Measurements from ENCODE around the gene CCL11.
A peak's percentile ranks its signal among the peaks of the same experiment; 100 is the strongest.

Gene CCL11

DNA sequence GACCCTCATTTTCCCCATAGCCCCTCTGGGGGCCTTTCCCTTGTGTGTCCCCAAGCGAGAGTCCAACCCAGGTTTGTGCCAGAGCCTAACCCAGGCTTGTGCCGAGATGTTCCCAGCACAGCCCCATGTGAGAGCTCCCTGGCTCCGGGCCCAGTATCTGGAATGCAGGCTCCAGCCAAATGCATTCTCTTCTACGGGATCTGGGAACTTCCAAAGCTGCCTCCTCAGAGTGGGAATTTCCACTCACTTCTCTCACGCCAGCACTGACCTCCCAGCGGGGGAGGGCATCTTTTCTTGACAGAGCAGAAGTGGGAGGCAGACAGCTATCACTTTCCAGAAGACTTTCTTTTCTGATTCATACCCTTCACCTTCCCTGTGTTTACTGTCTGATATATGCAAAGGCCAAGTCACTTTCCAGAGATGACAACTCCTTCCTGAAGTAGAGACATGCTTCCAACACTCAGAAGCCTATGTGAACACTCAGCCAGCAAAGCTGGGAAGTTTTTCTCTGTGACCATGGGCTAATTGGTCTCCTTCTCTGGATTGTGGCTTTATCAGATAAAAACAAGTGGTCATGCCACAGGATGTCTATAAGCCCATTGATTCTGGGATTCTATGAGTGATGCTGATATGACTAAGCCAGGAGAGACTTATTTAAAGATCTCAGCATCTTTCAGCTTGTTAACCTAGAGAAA lies 33.0 kb upstream of the CCL11 start:
- no peak for ATAC-seq
- H3K4me1 Mint-ChIP-seq: peaks cover 9% of the 10 kb centered on the region
- no peaks in the 10 kb centered on the region for H3K9me3 Mint-ChIP-seq
- no peak overlapping the region for H3K4me3 Mint-ChIP-seq
- H3K27ac Mint-ChIP-seq: peak overlapping the region in 1 of 2 donors; percentile 35
- H3K27me3 Mint-ChIP-seq: peaks cover 48% of the 10 kb centered on the region
- DNase-seq: no peak

DNA sequence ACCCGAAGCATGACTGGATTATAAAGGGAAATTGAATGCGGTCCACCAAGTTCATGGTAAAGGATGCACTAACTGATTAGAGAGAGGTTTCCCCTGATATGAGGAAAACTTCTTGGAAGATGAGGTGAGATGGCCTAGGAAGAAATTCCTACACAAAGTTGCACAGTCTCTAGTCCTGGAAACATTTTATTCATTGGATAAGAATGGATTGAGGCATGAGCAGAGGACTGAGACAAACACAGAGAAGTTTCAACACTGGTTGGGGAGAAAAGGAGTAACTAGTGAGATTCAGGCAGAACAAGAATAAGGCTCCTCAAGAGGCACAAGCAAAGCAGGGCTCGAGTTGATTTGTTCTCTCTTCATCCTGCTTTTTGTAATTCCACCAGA lies 32.4 kb upstream of the CCL11 start:
- no peak for DNase-seq
- Mint-ChIP-seq H3K4me3 (no peak overlapping the region), H3K27me3 (peaks cover 53% of the 10 kb centered on the region), H3K4me1 (peaks cover 9% of the 10 kb centered on the region), H3K9me3 (no peaks in the 10 kb centered on the region), H3K27ac (peak overlapping the region in 1 of 2 donors; percentile 35)
- ATAC-seq: no peak

DNA sequence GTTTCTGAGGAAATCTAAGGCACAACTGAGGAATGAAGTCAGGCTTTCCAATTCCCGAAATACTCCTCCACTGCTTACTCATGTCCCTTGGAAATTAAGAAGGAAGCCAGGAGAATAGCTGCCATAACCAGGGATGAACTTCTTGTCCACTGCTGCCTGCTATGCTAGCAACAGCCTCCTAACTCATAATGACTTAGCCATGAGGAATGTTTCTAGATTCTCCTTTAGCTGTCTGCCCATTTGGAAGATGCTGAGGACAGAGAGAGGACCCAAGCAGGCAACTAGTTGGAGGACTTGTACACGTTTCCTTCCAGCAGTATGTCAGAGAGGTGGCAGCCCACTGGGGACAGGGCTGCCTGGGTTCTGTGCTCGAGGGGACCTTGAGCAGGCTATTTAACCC lies 31.4 kb upstream of the CCL11 start:
- H3K27ac Mint-ChIP-seq: no peak overlapping the region
- peaks cover 58% of the 10 kb centered on the region for H3K27me3 Mint-ChIP-seq
- DNase-seq (no peak), ATAC-seq (no peak)
- H3K9me3 Mint-ChIP-seq: no peaks in the 10 kb centered on the region
- peaks cover 9% of the 10 kb centered on the region for H3K4me1 Mint-ChIP-seq
- H3K4me3 Mint-ChIP-seq: no peak overlapping the region

DNA sequence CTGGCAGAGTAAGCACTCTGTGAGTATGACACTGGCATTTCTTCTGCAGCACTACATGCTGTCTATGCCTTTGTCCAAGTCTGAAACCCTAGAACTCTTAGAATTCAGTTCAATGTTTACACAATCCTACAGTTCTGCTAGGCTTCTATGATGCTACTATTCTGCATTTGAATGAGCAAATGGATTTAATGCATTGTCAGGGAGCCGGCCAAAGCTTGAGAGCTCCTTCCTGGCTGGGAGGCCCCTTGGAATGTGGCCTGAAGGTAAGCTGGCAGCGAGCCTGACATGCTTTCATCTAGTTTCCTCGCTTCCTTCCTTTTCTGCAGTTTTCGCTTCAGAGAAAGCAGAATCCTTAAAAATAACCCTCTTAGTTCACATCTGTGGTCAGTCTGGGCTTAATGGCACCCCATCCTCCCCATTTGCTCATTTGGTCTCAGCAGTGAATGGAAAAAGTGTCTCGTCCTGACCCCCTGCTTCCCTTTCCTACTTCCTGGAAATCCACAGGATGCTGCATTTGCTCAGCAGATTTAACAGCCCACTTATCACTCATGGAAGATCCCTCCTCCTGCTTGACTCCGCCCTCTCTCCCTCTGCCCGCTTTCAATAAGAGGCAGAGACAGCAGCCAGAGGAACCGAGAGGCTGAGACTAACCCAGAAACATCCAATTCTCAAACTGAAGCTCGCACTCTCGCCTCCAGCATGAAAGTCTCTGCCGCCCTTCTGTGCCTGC lies 30.7 kb upstream of the CCL11 start, which contains the start of gene CCL2:
Gene CCL2, plus strand, starts transcription at position 635 of the 730 bp plus-strand sequence. Its CDS starts 65 bp downstream, at position 700.
- Mint-ChIP-seq H3K9me3 (no peaks in the 10 kb centered on the region), H3K4me1 (peaks cover 9% of the 10 kb centered on the region), H3K27ac (peak within 1 kb of the TSS in 1 of 2 donors; percentile 49), H3K4me3 (peak within 1 kb of the TSS in 1 of 2 donors; percentile 20), H3K27me3 (peaks cover 58% of the 10 kb centered on the region)
- no peak for ATAC-seq
- DNase-seq: no peak

DNA sequence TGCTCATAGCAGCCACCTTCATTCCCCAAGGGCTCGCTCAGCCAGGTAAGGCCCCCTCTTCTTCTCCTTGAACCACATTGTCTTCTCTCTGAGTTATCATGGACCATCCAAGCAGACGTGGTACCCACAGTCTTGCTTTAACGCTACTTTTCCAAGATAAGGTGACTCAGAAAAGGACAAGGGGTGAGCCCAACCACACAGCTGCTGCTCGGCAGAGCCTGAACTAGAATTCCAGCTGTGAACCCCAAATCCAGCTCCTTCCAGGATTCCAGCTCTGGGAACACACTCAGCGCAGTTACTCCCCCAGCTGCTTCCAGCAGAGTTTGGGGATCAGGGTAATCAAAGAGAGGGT lies 30.2 kb upstream of the CCL11 start:
- H3K27me3 Mint-ChIP-seq: peaks cover 63% of the 10 kb centered on the region

DNA sequence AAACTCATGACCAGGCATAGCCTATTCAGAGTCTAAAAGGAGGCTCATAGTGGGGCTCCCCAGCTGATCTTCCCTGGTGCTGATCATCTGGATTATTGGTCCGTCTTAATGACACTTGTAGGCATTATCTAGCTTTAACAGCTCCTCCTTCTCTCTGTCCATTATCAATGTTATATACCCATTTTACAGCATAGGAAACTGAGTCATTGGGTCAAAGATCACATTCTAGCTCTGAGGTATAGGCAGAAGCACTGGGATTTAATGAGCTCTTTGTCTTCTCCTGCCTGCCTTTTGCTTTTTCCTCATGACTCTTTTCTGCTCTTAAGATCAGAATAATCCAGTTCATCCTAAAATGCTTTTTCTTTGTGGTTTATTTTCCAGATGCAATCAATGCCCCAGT lies 29.7 kb upstream of the CCL11 start:
- Mint-ChIP-seq H3K4me1 (peaks cover 9% of the 10 kb centered on the region), H3K27me3 (peaks cover 64% of the 10 kb centered on the region), H3K27ac (no peak overlapping the region), H3K4me3 (no peak overlapping the region), H3K9me3 (no peaks in the 10 kb centered on the region)
- ATAC-seq (no peak), DNase-seq (no peak)

More for the DNA sequence above, 30.2 kb upstream of the CCL11 start:
- Mint-ChIP-seq H3K27ac (peak overlapping the region in 1 of 2 donors; percentile 49), H3K9me3 (no peaks in the 10 kb centered on the region), H3K4me1 (peaks cover 9% of the 10 kb centered on the region), H3K4me3 (peak overlapping the region in 1 of 2 donors; percentile 20)
- ATAC-seq (no peak), DNase-seq (no peak)

DNA sequence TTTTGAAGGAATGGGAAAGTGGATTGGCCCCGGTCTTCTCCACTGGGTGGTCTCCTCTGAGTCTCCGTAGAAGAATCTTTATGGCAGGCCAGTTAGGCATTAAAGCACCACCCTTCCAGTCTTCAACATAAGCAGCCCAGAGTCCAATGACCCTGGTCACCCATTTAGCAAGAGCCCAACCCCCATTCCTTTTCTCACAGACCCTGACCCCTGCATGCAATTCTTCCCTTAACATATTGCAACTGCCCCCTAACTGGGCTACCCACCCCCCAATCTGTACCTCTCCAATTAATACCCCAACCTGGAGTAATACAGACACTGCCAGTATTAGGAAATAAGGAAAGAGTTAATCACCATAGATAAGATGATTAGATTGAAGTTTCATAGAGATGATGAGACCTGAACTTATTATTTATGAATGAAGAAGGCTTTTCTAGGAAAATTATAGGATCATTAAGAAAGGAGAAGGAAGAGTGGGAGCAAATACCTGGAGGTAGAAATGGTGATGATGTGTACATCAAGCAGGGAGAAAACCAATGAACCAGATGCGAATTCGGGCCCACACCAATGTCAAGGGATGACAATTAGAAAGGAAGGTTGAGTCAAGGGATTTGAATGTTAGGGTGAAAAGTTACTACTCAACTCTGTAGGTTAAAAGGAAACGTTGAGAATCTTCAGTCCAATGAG lies 28.1 kb upstream of the CCL11 start:
- Mint-ChIP-seq H3K27ac (peak overlapping the region in 1 of 2 donors; percentile 68), H3K4me3 (no peak overlapping the region), H3K4me1 (peaks cover 9% of the 10 kb centered on the region), H3K9me3 (no peaks in the 10 kb centered on the region), H3K27me3 (peaks cover 64% of the 10 kb centered on the region)
- ATAC-seq: no peak
- DNase-seq: no peak

DNA sequence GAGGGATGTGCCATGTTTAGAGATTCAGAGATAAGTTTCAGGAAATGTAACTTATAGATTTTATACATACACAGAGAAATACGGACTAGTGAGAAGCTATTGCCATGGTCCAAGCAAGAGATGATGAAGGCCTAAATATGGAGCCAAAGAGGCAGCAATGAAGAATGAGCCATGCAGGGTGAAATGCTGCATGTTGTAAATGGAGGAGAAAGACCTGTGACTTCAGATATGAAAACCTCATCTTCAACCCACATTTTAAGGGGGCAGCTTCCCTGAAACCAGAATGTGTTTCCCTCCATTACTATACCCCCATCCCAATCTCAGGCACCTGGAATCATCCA lies 27.6 kb upstream of the CCL11 start:
- Mint-ChIP-seq H3K4me3 (no peak overlapping the region), H3K9me3 (no peaks in the 10 kb centered on the region), H3K27ac (no peak overlapping the region), H3K27me3 (peaks cover 59% of the 10 kb centered on the region), H3K4me1 (peaks cover 9% of the 10 kb centered on the region)
- ATAC-seq: no peak
- no peak for DNase-seq

DNA sequence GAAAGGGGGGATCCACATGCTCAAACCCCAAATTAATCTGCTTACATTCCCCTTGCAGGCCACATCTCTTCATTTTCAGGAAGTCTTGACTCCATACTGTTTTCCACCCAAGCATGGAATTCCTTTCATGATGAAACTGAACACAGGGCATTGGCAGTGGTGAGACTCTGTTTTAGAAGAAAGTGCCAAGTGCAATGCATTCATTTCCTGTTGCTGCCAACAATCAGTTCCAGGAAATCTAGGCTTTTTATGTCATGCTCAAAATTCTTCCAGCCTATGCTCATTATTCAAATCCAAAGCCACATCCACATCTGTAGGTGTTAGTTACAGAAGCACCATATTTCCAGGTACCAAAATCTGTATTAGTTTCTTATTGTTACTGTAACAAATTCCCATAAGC lies 26.4 kb upstream of the CCL11 start:
- H3K27me3 Mint-ChIP-seq: peaks cover 50% of the 10 kb centered on the region
- H3K4me3 Mint-ChIP-seq: no peak overlapping the region
- H3K27ac Mint-ChIP-seq: no peak overlapping the region
- DNase-seq (no peak), ATAC-seq (no peak)
- H3K4me1 Mint-ChIP-seq: peaks cover 9% of the 10 kb centered on the region
- no peaks in the 10 kb centered on the region for H3K9me3 Mint-ChIP-seq

DNA sequence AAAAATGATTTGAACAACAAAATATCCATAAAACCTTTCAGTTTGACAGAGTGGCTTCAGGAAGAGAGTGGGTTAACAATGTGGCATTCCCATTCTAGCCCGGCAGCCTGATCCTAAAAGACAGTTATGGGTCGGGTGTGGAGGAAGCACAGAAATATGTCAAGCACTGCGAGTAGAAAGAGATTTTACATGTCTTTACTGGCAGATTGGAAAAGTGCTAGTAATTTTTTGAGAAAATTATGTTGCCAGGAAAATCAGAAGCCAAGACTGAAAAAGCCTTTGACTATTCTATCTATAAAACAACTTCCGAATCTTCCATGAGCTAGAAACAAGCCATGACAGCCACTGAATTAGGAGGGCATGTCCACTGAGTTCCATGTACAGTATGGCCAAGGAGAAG lies 24.7 kb upstream of the CCL11 start:
- Mint-ChIP-seq H3K4me1 (no peaks in the 10 kb centered on the region), H3K27ac (no peak overlapping the region), H3K27me3 (peaks cover 51% of the 10 kb centered on the region), H3K4me3 (no peak overlapping the region), H3K9me3 (no peaks in the 10 kb centered on the region)
- ATAC-seq (no peak), DNase-seq (no peak)

DNA sequence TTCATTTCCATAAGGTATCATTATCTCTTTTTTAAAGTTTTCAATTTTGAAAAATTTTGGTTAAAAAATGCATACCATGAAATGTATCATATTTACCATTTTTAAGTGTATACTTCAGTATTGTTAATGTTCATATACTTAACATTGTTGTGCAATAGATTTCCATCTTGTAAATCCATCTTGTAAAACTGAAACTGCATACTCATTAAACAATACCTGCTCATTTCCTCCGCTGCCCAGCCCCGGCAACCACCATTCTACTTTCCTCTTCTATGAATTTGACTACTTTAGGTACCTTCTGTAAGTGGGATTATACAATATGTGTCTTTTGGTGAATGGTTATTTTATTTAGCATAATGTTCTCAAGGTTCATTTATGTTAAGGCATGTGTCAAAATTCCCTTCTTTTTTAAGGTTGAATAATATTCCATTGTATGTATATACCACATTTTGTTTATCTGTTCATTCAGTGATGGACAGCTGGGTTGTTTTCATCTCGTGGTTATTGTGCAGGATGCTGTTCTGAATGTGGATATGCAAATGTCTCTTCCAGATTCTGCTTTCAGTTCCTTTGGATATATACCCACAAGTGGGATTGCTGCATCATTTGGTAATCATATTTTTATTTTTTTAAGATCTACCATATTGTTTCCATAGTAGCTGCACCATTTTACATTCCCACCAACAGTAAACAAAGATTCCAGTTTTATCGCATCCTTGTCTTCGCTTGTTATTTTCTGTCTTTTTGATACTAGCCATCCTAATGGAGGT lies 23.8 kb upstream of the CCL11 start:
- H3K4me3 Mint-ChIP-seq: no peak overlapping the region
- no peaks in the 10 kb centered on the region for H3K9me3 Mint-ChIP-seq
- H3K4me1 Mint-ChIP-seq: no peaks in the 10 kb centered on the region
- H3K27ac Mint-ChIP-seq: no peak overlapping the region
- DNase-seq (peak in 1 of 2 donors; percentile 15), ATAC-seq (peak; percentile 43)
- H3K27me3 Mint-ChIP-seq: peaks cover 51% of the 10 kb centered on the region

DNA sequence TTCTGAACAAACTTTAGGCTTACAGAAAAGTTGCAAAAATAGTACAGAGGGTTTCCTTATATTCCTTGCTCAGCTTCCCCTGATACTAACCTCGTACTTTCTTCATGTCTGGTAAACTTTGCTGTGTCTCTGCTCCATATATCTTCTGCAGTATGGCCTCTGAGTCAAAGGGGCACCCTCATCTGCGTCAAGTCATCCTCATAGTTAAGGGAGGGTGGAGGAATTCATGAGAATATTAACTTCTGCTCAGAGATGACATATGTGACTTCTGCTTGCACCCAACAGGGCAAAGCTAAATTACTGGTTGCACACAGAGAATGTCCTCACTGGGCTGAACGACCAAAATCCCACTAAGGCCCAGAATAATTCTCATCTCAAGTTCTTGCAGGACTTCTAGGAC lies 19.8 kb upstream of the CCL11 start:
- Mint-ChIP-seq H3K27ac (no peak overlapping the region), H3K4me1 (no peaks in the 10 kb centered on the region), H3K4me3 (no peak overlapping the region), H3K9me3 (no peaks in the 10 kb centered on the region), H3K27me3 (peaks cover 48% of the 10 kb centered on the region)
- ATAC-seq (no peak), DNase-seq (no peak)

DNA sequence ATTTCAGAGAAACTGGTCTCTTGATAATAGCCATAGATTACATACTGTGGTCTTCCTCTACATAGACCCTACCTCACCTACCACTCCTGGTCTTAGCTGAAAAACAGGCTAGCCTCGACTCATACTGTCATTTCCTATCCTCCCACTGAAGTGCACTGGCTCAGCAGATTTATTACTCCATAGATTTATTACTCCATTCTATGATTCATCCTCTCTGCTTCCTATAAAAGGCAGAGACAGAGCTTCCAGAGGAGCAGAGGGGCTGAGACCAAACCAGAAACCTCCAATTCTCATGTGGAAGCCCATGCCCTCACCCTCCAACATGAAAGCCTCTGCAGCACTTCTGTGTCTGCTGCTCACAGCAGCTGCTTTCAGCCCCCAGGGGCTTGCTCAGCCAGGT lies 15.6 kb upstream of the CCL11 start, which contains the start of gene CCL7:
Gene CCL7, plus strand, starts transcription at position 253 of the 400 bp plus-strand sequence. Its CDS starts 70 bp downstream, at position 323.
- no peak within 1 kb of the TSS for H3K27ac Mint-ChIP-seq

DNA sequence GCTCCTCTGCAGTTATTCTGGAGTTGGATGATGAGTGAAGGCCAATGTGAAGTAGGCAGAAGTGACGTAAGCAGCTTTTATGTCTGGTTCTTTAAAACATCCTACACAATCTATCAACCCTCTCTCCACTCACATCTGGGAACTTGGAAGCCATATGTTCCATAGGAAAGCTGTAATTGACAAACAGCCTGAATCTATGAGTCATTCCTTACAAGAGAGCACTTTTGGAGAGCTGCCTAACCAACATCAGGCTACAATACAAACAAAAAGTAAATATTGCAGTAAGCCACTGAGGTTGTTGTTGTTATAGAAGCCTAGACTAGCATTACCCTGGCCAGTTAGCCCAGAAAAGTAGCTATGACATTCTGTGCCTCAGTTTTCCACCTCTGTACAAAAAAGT lies 9.7 kb upstream of the CCL11 start:
- Mint-ChIP-seq H3K9me3 (no peaks in the 10 kb centered on the region), H3K27me3 (peaks cover 68% of the 10 kb centered on the region), H3K4me1 (no peaks in the 10 kb centered on the region), H3K27ac (no peak overlapping the region), H3K4me3 (no peak overlapping the region)
- no peak for DNase-seq
- no peak for ATAC-seq

More for the DNA sequence above, 15.6 kb upstream of the CCL11 start, which contains the start of gene CCL7:
- Mint-ChIP-seq H3K27me3 (peaks cover 72% of the 10 kb centered on the region), H3K4me3 (no peak within 1 kb of the TSS), H3K4me1 (no peaks in the 10 kb centered on the region), H3K9me3 (no peaks in the 10 kb centered on the region)
- no peak for DNase-seq
- ATAC-seq: no peak

DNA sequence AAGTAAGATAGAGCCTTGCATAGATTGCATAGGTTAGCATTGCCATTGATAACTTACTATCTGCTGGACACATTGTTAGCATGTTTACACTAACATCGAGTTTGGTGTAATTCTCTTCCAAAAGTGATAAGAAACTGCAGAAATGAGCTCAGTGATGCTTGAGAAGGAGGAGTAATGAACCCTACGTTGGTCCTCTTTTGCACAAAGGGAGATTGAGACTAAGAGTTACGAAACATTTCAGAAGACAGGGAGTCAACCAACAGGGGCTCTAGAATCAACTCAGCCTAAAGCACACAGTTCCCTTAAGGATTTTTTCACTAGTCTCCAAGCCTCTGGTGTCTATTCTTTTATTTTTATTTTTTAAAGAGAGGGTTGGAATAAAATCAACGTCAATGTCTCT lies 8.7 kb upstream of the CCL11 start:
- Mint-ChIP-seq H3K27me3 (peaks cover 68% of the 10 kb centered on the region), H3K4me3 (no peak overlapping the region), H3K9me3 (no peaks in the 10 kb centered on the region), H3K4me1 (no peaks in the 10 kb centered on the region), H3K27ac (no peak overlapping the region)
- ATAC-seq (no peak), DNase-seq (no peak)

Measured in stimulated activated naive CD8-positive, alpha-beta T cell treated with anti-CD3 and anti-CD28 coated beads, Interleukin-15, amount 100 ng/mL, for 72 hours (primary cell).